Retina (tissue), 1 donor: ENCODE results near the gene CHST15.
"Not testable (repeated sequence)": the region's sequence is repeated elsewhere in the genome, so short reads cannot be mapped to it uniquely, and the experiment has no call there.

Source experiments
- DNase-seq: peaks from one replicate; pipeline ENCODE4 v3.0.0-alpha.2; 2016

CHST15 gene

GRCh38 chr10:124097883-124098282 lies 4.5 kb upstream of the CHST15 start:
- DNase-seq, result no peak

DNA sequence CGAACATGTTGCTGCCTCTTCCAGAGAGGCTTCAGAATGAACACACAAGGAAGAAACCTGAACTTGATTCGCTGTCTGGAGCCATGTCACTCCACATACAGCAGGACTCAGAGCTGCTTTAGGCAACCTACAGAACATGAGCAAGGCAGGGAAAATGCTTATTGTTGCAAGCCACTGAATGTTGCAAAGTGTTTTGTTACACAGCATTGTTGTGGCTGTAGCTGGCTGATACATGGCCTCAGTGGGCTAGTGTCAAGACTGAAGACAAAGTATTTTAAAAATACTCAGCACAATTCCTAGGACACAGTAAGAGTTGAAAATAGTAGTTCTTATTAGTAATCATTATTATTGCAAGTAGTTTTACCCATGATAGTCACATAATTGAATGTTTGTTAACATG lies 3.1 kb upstream of the CHST15 start:
- DNase-seq, result no peak

- DNase-seq, result not testable (repeated sequence)
Observed at GRCh38 chr10:124095801-124096200, 2.4 kb upstream of the CHST15 start.

DNA sequence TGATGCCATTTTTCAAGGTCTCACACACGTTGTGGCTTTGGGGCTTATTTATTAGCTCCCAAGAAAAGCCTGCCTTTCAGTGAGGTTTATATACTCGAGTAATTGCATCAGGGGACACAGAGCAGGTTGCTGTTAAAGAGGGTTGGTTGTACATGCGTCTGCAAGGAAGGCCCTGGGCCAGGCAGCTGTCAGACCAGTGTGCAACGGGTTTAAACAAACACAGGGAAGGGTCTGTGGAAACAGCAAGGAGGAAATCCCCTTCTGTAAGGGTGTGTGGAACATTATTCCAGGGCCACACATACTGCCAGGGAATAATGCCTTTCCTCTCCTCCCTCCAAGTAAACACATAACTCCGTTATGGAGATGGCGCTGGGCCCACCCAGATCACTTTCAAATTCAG lies 1.7 kb upstream of the CHST15 start:
- DNase-seq, result no peak

- no peak for DNase-seq
Observed at GRCh38 chr10:124094419-124094785, 1.0 kb upstream of the CHST15 start.

DNA sequence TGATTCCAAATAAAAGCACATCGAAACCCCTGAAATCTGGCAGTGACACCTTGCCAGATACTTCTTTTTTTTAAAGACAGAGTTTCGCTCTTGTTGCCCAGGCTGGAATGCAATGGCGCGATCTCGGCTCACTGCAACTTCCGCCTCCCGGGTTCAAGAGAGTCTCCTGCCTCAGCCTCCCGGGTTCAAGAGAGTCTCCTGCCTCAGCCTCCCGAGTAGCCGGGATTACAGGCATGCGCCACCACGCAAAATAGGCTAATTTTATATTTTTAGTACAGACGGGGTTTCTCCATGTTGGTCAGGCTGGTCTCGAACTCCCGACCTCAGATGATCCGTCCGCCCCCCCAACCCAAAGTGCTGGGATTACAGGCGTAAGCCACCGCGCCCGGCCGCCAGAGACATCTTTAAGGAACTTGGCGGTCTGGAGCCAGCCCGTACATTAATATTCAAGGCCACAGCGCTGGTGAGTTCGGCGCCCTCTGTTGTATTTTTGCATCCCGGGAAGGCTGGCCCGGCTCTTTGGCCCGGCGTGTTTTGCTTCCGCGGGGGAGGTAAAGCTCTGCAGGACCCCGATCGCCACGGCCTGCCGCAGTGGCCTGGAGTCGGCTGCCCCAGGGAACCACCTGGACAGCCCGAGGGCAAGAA lies 498 bp upstream of the CHST15 start:
- DNase-seq, result peak; percentile 67

DNA sequence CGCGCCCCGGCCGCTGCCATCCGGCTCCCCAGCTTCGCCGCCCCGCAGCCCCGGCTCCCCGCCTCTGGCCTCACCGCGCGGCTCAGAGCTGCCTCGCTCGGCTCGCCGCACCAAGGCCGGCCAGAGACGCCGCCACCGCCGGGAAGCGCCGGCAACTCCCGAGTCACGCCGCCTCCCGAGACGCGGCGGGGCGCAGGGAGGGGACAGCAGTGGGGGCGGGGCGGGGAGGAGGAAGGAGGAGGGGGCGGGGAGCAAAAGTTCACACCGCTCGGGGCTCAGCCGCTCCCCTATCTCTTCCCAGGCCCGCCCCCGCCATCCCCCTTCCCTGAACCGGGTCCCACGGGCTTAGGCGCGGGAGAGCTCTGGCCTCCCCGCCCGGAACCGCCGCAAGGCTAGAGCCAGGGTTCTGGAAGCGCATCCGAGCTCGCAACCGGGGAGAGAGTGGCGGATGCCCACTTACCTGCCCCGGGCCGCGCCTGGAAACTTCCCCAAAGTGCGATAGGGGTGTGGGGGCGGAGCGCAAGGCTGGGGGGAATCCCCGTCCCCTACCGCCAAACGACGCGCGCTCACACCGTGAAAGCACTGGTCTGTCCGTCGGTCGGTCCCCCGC lies 1.0 kb downstream of the CHST15 start:
- no peak for DNase-seq

GRCh38 chr10:124091646-124092249 lies 1.6 kb downstream of the CHST15 start:
- peak; percentile 82 for DNase-seq

GRCh38 chr10:124090601-124091209 lies 2.7 kb downstream of the CHST15 start:
- no peak for DNase-seq

GRCh38 chr10:124089859-124090258 lies 3.5 kb downstream of the CHST15 start:
- DNase-seq, result no peak

- DNase-seq, result no peak
Observed at GRCh38 chr10:124088915-124089314, 4.5 kb downstream of the CHST15 start.

DNA sequence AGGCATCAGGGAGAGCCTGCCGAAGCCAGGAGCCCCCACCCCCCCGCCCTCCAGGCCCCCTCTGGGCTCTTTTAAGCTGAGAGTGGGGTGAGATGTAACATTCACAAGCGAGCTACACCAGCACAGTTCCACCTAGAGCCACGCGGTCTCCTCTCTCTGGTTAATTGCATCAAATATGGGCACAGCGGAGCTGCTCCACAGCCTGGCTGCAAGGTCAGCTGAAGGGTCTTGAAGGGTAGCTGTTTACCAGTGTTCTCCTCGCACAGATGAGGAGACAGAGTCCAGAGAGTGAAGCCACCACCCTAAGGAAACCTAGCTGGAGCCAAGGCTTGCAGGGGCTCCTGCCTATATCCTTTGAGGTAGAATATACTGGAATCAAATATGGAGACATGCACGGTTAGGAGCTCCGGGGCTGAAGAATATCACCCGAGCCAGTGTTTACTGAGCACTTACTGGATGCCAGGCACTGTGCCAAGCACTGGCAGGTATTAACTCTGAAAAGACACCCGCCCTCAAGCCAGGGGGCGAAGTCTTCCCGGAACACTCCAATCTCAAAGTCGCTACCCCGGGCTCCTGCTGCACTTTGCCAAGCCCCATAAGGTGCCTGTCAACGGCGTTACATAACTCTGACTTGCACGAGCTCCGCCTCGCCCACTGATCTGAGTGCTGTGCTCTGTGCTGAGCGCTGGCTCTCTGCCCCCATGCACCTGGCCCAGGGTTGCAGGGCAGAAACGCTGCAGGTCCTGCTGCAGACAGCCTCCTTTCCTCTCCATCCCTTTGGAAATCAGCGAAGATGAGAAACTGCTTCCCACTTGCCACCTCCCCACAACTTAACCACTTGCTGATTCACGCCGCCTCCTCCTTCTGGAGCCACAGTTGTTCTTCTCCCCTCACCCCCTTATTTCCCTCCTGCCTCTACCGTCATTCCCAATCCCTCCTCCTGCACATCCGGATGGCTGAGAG lies 5.4 kb downstream of the CHST15 start:
- no peak for DNase-seq

GRCh38 chr10:124086787-124087671 lies 6.4 kb downstream of the CHST15 start:
- DNase-seq, result no peak

GRCh38 chr10:124086097-124086710 lies 7.2 kb downstream of the CHST15 start:
- no peak for DNase-seq

- DNase-seq, result no peak
Observed at GRCh38 chr10:124085680-124086079, 7.7 kb downstream of the CHST15 start.

- no peak for DNase-seq
Observed at GRCh38 chr10:124084708-124085107, 8.7 kb downstream of the CHST15 start.

DNA sequence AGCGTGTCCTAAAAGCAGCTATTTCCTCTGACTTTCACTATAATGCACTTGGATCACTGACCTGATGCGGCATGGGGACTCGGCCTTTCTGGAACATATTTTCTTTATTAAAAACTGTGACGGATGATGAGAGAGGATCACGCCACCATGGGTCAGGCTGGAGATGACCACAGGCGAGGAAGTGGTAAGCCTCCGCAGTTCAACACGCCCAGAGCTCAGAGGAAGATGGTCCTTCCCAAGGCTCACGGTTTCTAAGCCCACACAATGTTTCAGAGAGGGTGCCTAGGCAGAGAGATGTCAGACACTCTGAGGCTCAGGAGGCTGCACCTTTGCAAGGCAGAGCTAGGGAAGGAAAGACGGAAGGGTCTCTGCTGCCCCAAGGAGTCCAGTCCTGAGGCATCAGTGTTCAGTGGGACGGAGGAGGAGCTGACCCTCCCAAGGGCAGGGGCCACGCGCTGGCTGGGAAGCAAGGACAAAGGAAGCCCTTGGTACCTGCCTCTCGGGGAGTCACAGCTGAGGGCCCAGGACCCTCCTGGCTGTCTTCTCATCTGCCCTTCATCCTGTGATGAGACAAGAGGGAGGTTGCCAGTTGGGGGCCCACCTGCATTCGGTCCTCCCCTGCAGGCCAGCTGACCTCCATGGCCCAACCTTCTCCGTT lies 9.5 kb downstream of the CHST15 start:
- no peak for DNase-seq

GRCh38 chr10:124083047-124083739 lies 10.2 kb downstream of the CHST15 start:
- no peak for DNase-seq

- DNase-seq, result no peak
Observed at GRCh38 chr10:124082555-124082954, 10.8 kb downstream of the CHST15 start.

DNA sequence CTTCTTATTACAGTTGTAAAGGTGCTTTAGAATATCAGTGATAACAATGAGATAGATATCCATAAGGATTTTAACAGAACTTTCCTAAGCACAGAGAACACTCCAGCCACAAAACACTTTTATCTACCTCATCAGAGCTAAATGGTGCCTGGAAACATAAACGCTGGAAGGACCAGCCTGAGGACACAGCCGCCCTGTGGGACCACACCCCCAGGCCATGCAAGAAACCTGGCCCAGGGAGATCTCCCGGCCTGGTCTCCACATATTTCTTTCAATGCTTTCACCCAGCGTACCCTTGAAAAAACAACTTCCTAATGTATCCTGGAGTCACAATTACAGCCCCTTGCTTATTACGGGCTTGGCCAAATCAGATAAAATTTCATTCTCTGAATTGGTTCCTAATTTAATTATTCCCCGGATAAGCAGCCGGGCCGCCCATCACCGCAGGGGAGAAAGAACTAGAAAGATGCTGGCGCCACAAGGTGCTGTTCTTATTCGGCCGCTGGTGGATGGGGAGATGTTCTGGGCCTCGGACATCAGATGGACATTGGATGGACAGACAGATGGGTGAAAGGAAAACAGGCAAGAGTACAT lies 11.8 kb downstream of the CHST15 start:
- DNase-seq, result no peak
